Heart left ventricle (tissue), 16 donors: ENCODE measurements around the gene BCAR3. TPM values are rescaled to one million over a fixed set of nuclear protein-coding genes. Genes with fewer than 3 reads are reported as not detected.

ENCODE experiments used
- ATAC-seq, 4 donors: fragments of 200-7000 bp; cut with Tn5 transposase; one replicate each; pipeline ENCODE4 v1.9.1; 2020 to 2022; ENCODE audit warnings: moderate library complexity in 4 of 4, mild to moderate bottlenecking in 3 of 4, moderate number of reproducible peaks in 1 of 4
- DNase-seq, 5 donors: peaks; one replicate each; pipeline ENCODE4 v3.0.0-alpha.2; 2020
- H3K27ac ChIP-seq, 12 donors: fragments of 200-600 bp; sonication (generic) in 4 of 12; one replicate each; pipeline versions ENCODE4 v1.5.0 to v1.8.0; 2016 to 2022; ENCODE audit warnings: mild to moderate bottlenecking in 2 of 12
- H3K27me3 ChIP-seq, 9 donors: fragments of 200-600 bp; sonication (generic) in 2 of 9; one replicate each; pipeline versions ENCODE4 v1.5.1 to v1.8.0; 2016 to 2022; ENCODE audit warnings: mild to moderate bottlenecking in 3 of 9
- H3K36me3 ChIP-seq, 9 donors: fragments of 200-600 bp; sonication (generic) in 2 of 9; one replicate each; pipeline versions ENCODE4 v1.5.0 to v1.8.0; 2018 to 2022; ENCODE audit warnings: mild to moderate bottlenecking in 2 of 9
- H3K4me1 ChIP-seq, 12 donors: fragments of 200-600 bp; sonication (generic) in 4 of 12; one replicate each; pipeline versions ENCODE4 v1.5.0 to v1.8.0; 2016 to 2022; ENCODE audit warnings: mild to moderate bottlenecking in 3 of 12
- H3K4me3 ChIP-seq, 12 donors: fragments of 200-600 bp; sonication (generic) in 4 of 12; one replicate each; pipeline versions ENCODE4 v1.5.0 to v1.8.0; 2017 to 2022; ENCODE audit warnings: mild to moderate bottlenecking in 9 of 12, moderate library complexity in 4 of 12
- H3K9me3 ChIP-seq, 12 donors: fragments of 200-600 bp; sonication (generic) in 4 of 12; one replicate each; pipeline versions ENCODE4 v1.5.0 to v1.8.0; 2016 to 2022; ENCODE audit warnings: mild to moderate bottlenecking in 1 of 12
- CTCF ChIP-seq, 12 donors: fragments of 200-600 bp; sonication (generic) in 4 of 12; IDR thresholded peaks; one replicate each; pipeline versions ENCODE4 v1.5.0 to v1.8.0; 2018 to 2022; ENCODE audit warnings: antibody characterized with exemption in 12 of 12, mild to moderate bottlenecking in 5 of 12
- POLR2A ChIP-seq, 2 donors: fragments of 450-650 bp; IDR thresholded peaks; one replicate each; pipeline ENCODE4 v1.6.1; 2017; ENCODE audit warnings: antibody characterized with exemption in 2 of 2, mild to moderate bottlenecking in 2 of 2, moderate library complexity in 2 of 2
- WGBS, 4 donors: extraction: QIAGEN DNeasy Blood & Tissue Kit in 2 of 4; methylation state at CpG; one replicate each; pipeline versions ENCODE4 v1.1.5 to v1.1.7; 2013 to 2018; 5-methylcytosine and 5-hydroxymethylcytosine counted together
- intact Hi-C, 10 donors: fragments of 100-400 bp; cut with DNase I; formaldehyde crosslinking; loops; one replicate each; pipeline versions ENCODE4 v1.11.1 to v1.14.2; 2022
- polyA plus RNA-seq, 2 donors: library from polyadenylated mRNA; stranded (reverse); fragments of 200-250 nt; gene quantifications; one replicate each; pipeline ENCODE4 v1.2.3, GENCODE V29; 2013
- total RNA-seq, 9 donors: library from RNA; depleted of rRNA in 2 of 9; stranded (reverse); fragments of >200 nt in 2 of 9; fragmentation: NEBNext Ultra II Directional in 3 of 9; extraction: Animal tissue kit (Norgen Biotek cat#: 25700) in 3 of 9; gene quantifications; one replicate each; pipeline versions ENCODE4 v1.1.0 to v1.2.4, GENCODE V29; 2016 to 2023
- donor health status: ischemic (EF 13 %, LVEDD 7.1; RV severe dilation, severe dysfunction).
- donor health status: healthy with polysubstance abuse.
- donor health status: DM: no; HTN: yes; CAD: no.
- donor health status: DM: no; HTN: no; CAD: no.
- donor health status: ischemic (EF 25% LVEDD 6.9; RV normal size, moderate dysfunction).
- donor health status: ischemic (EF 25% LVEDD 5.7; RV mildly dilated, moderate dysfunction).
- donor health status: healthy.
- donor health status: DM: yes; HTN: yes; CAD: no.
- donor health status: ischemic (EF 35%, LVEDD 5.7; RV mildly dilated, moderate dysfunction).
- donor health status: nonischemic (EF 11% LVEDD 7.7; RV severe dilation, severe dysfunction).
- donor health status: DM: yes; HTN: yes; CAD: no.
- donor health status: PGD.
- donor health status: ischemic (EF 29% LVEDD 5.4; RV normal size, mild dysfunction).
- donor health status: nonischemic (EF 23%, LVEDD 6.1; RV moderate dilation, normal function).

BCAR3 gene
- total and polyA plus RNA-seq, 11 donors: 6.4 to 25.0 (median 12.9) TPM

GRCh38 chr1:93716941-93717368, 35.3 kb upstream of the BCAR3 start:
- Histone ChIP-seq H3K9me3 (peaks cover 0 to 5% (median 0%) of the 10 kb centered on the region in 12 donors), H3K36me3 (no peaks in the 10 kb centered on the region), H3K4me1 (peaks cover 0 to 34% (median 16%) of the 10 kb centered on the region in 12 donors), H3K4me3 (no peak overlapping the region), H3K27me3 (no peaks in the 10 kb centered on the region), H3K27ac (peak overlapping the region in 2 of 12 donors; percentile 58 to 80)
- no peak for ATAC-seq
- TF ChIP-seq CTCF (IDR thresholded peaks at IDR 0.05) (no peak), POLR2A (IDR thresholded peaks at IDR 0.05) (no peak)
- WGBS, 4 donors: 88 to 100% (median 97%) methylated on average over 2 of the region's 2 CpGs
- DNase-seq: no peak
- intact Hi-C loops: no loop called here

- DNase-seq (no peak), ATAC-seq (no peak)
- H3K9me3 ChIP-seq: peaks cover 0 to 5% (median 0%) of the 10 kb centered on the region in 12 donors
- H3K27me3 ChIP-seq: no peaks in the 10 kb centered on the region
- WGBS, 4 donors: 75 to 97% (median 85%) methylated on average over 1 of the region's 1 CpG
- TF ChIP-seq CTCF (IDR thresholded peaks at IDR 0.05) (no peak), POLR2A (IDR thresholded peaks at IDR 0.05) (no peak)
- intact Hi-C loops: no loop called here
- peak overlapping the region in 9 of 12 donors; percentile 42 to 80 (median 59) for H3K27ac ChIP-seq
- no peak overlapping the region for H3K4me3 ChIP-seq
- no peaks in the 10 kb centered on the region for H3K36me3 ChIP-seq
- peaks cover 0 to 27% (median 10%) of the 10 kb centered on the region in 12 donors for H3K4me1 ChIP-seq
Measured at GRCh38 chr1:93716163-93716562, 34.5 kb upstream of the BCAR3 start.

- peaks cover 0 to 27% (median 10%) of the 10 kb centered on the region in 12 donors for H3K4me1 ChIP-seq
Measured at GRCh38 chr1:93715529-93716126, 34.0 kb upstream of the BCAR3 start.

More at GRCh38 chr1:93715529-93716126, 34.0 kb upstream of the BCAR3 start:
- ATAC-seq: peak; percentile 74 to 91 (median 88)
- TF ChIP-seq CTCF (IDR thresholded peaks at IDR 0.05): no peak
- no peak for TF ChIP-seq POLR2A (IDR thresholded peaks at IDR 0.05)
- H3K36me3 ChIP-seq: no peaks in the 10 kb centered on the region
- intact Hi-C loops: no loop called here
- no peak overlapping the region for H3K4me3 ChIP-seq
- DNase-seq: peak in 3 of 5 donors; percentile 44 to 70 (median 54)
- peak overlapping the region; percentile 28 to 80 (median 58) for H3K27ac ChIP-seq
- H3K9me3 ChIP-seq: peaks cover 0 to 5% (median 0%) of the 10 kb centered on the region in 12 donors
- 37 to 58% (median 54%) methylated on average over 10 of the region's 10 CpGs for WGBS, 4 donors
- no peaks in the 10 kb centered on the region for H3K27me3 ChIP-seq
